Choroid plexus epithelial cell (primary cell): ENCODE measurements around the gene CLIC6.
A peak's percentile ranks its signal among the peaks of the same experiment; 100 is the strongest.

ENCODE experiments used
- DNase-seq: peaks from one replicate; pipeline ENCODE4 v3.0.0-alpha.2; 2010; ENCODE audit warnings: low read depth
- H3K4me3 ChIP-seq: 2 replicates; pipeline ENCODE4 v1.5.1; 2011; ENCODE audit warnings: low read depth, mild to moderate bottlenecking, control low read depth, low read length, moderate library complexity
- TF ChIP-seq, protein P1 (sequence below): conservative IDR thresholded peaks from 2 replicates; pipeline ENCODE4 v1.5.1; 2011; ENCODE audit warnings: low read depth, mild to moderate bottlenecking, control low read depth, inconsistent platforms, low read length, moderate library complexity

Gene CLIC6

DNA sequence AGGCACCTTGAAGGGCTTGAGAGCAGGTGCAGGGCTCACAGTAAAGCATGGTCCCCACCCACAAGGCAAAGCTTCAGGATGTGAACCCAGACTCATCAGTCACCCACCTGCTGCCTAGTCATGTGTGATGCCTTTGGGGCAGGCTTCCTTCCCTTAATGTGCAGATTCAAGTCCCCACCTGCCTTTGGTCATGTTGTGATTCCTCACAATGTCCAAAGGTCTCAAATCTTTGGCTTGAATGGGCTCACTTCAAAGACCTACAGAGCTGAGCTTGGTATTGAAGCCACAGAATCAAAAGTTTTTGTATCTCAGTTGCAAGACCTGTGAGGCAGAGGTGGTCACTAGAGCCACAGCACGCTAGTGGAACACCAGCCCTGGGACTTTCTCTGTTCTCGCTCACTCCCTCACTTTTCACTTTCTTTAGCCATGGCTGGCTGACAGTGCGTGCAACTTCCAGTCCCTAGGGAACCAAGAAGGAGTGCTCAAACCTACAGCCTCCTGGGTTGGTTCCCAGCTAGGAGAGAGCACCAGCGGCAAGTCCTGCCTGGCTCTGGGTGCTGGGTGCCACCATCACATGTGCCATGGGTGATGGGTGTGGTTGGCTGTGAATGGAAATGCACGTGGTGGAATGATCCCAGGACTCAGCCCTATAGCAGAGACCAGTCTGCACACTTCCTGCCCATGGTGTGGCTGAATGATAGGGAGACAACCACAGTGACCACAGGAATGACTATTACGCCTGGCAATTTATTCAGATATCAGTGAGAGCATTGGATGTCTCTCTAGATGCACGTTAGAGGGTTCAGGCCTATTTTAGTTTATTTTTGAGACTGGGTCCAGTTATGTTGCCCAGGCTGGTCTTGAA, 26.4 kb upstream of the CLIC6 start:
- TF ChIP-seq, protein P1, sequence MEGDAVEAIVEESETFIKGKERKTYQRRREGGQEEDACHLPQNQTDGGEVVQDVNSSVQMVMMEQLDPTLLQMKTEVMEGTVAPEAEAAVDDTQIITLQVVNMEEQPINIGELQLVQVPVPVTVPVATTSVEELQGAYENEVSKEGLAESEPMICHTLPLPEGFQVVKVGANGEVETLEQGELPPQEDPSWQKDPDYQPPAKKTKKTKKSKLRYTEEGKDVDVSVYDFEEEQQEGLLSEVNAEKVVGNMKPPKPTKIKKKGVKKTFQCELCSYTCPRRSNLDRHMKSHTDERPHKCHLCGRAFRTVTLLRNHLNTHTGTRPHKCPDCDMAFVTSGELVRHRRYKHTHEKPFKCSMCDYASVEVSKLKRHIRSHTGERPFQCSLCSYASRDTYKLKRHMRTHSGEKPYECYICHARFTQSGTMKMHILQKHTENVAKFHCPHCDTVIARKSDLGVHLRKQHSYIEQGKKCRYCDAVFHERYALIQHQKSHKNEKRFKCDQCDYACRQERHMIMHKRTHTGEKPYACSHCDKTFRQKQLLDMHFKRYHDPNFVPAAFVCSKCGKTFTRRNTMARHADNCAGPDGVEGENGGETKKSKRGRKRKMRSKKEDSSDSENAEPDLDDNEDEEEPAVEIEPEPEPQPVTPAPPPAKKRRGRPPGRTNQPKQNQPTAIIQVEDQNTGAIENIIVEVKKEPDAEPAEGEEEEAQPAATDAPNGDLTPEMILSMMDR, result no peak
- H3K4me3 ChIP-seq, result no peak overlapping the region
- DNase-seq, result peak; percentile 31

DNA sequence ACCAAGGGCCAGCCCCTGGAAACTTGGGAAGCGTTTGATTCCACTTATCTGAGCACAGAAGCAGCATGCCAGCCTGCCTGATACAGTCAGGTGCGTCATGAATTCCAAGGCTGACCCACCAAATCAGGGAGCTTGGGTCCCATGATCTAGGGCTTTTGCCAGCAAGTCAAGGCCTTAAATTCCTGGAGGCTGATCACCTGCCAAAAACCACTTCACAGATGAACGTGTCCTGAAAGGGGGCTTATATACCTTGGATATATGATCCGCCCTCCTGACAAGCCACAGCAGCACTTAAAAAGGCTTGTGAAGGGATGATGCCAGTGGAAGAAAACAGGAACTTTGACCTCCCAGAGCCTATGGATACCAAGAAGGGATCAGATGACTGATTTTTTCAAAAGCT, 24.0 kb upstream of the CLIC6 start:
- H3K4me3 ChIP-seq, result no peak overlapping the region
- DNase-seq, result no peak
- TF ChIP-seq, protein P1, result no peak

DNA sequence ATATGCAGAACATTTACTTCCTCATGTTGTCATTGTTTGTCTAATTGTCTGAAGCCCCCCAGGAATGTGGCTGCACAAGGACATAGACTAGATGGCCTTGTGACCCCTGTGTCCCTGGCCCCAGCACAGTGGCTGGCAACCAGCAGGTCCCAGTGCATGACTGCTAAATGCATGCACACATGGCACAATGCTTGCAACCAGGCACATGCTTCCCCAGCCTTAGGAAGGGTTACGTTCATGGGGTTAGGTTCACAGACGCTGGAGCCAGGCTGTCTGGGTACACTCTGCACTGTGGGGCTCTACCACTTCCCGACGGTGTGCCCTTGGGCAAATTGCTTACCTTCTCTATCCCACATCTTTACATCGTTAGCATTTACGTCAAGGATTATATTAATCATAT, 21.2 kb upstream of the CLIC6 start:
- no peak overlapping the region for H3K4me3 ChIP-seq
- no peak for DNase-seq
- TF ChIP-seq, protein P1, result no peak

DNA sequence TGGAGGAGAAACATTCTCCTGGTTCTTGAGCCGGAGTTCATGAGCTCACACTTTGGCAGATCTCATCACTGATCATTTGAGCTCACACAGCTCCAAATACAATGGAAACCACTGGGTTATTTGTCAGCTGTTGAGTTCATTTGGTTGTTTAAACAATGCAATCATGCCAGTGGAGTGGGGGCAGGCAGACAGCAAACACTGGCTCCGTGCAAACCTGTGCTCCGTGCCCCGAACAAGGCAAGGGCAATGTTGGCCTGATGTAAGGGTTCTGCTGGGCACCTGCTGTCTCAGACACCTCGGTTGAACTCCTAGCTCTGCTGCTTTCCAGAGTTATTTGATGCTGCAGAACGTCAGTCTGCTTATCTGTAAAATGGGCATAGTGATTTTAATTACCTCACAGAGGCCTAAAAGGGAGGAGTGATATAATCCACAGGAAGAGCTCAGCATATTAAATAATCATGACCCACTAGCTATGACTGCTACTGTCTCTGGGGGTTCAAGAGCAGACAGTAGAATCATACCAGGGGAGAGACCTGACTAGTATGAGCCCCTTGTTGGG, 20.0 kb upstream of the CLIC6 start:
- no peak for DNase-seq
- TF ChIP-seq, protein P1, result no peak
- H3K4me3 ChIP-seq, result no peak overlapping the region

DNA sequence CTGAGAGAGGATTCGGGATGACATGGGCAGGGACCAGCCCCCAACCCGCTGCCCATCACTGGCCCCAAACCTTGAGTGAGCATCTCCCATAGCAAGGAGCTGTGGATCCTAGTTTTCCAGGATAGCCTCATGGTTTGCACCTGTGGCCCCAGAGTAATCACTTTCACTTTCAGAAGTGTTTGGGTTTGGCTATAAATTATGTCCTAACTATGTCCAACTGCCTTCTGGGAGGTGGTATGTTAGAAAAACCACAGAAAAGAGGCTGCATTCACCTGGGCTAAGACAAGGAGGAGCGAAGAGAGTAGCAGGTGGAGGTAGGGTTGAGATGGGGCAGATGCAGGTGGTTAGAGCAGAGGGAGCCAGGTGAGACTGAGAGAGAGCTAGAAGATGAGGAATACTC, 19.4 kb upstream of the CLIC6 start:
- TF ChIP-seq, protein P1, result no peak
- H3K4me3 ChIP-seq, result no peak overlapping the region
- DNase-seq, result no peak

DNA sequence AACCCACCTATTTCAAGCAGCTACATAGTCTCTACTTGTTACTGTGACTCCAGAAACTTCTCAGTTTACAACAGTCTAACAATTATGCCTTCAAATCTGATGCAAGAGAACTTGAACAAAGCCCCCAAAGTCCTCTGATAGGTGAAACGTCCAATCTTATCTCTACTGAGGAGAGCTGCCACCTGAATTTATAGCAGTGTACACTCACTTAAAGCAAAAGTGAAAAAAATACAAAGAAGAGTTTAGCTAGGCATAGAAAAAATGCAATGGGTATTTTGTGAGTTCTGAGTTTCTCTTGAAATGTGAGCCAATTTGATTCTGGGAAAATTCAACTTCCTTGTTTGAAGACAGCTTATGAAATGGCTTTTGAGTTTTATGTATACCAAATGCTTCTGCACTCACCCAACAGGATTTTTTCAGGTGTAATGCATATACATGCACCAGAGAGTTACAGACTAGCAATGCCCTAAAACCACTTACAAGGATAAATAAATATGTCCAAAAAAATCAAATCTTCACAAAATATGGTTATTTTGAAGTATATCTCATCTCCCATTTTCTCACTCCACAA, 17.8 kb upstream of the CLIC6 start:
- no peak overlapping the region for H3K4me3 ChIP-seq
- DNase-seq, result no peak
- TF ChIP-seq, protein P1, result no peak
